Endothelial cell (in vitro differentiated cells): Measurements from ENCODE around the gene METTL22. TPM values are rescaled to one million over a fixed set of nuclear protein-coding genes. Genes with fewer than 3 reads are reported as not detected.

ENCODE experiments used
- DNase-seq: peaks from one replicate; pipeline ENCODE4 v3.0.0; 2021; ENCODE audit warnings: low spot score
- H3K27ac Mint-ChIP-seq: one replicate; pipeline ENCODE4 v1.8.0; 2021; ENCODE audit warnings: mixed read lengths, inconsistent platforms; ENCODE audit not compliant: unreplicated experiment
- H3K27me3 Mint-ChIP-seq: one replicate; pipeline ENCODE4 v1.8.0; 2021; ENCODE audit warnings: mild to moderate bottlenecking, moderate library complexity, mixed read lengths, inconsistent platforms; ENCODE audit not compliant: unreplicated experiment
- H3K36me3 Mint-ChIP-seq: one replicate; pipeline ENCODE4 v1.8.0; 2021; ENCODE audit warnings: mild to moderate bottlenecking, low read depth, mixed read lengths, inconsistent platforms; ENCODE audit not compliant: unreplicated experiment
- H3K4me1 Mint-ChIP-seq: one replicate; pipeline ENCODE4 v1.8.0; 2021; ENCODE audit warnings: mild to moderate bottlenecking, mixed read lengths, inconsistent platforms; ENCODE audit not compliant: unreplicated experiment
- H3K4me3 Mint-ChIP-seq: one replicate; pipeline ENCODE4 v1.8.0; 2021; ENCODE audit warnings: mild to moderate bottlenecking, mixed read lengths, inconsistent platforms; ENCODE audit not compliant: unreplicated experiment
- H3K9me3 Mint-ChIP-seq: one replicate; pipeline ENCODE4 v1.8.0; 2021; ENCODE audit warnings: mixed read lengths, inconsistent platforms; ENCODE audit not compliant: unreplicated experiment
- total RNA-seq: library from RNA; stranded (reverse); fragmentation: NEBNext Ultra II Directional; extraction: Animal tissue kit (Norgen Biotek cat#: 25700); gene quantifications from one replicate; pipeline ENCODE4 v1.2.1, GENCODE V29; 2021; ENCODE audit not compliant: unreplicated experiment
- TF ChIP-seq, protein P1 (sequence below): fragments of 200-600 bp; sonication (generic); IDR thresholded peaks from one replicate; pipeline ENCODE4 v1.5.0; 2021; ENCODE audit warnings: antibody characterized with exemption; ENCODE audit not compliant: unreplicated experiment

The METTL22 gene
- total RNA-seq, 1 donor from 2014 or later: 39.6 TPM

GRCh38 chr16:8576141-8577004, 45.1 kb upstream of the METTL22 start:
- no peak for DNase-seq
- Mint-ChIP-seq H3K27ac (no peak overlapping the region), H3K4me3 (no peak overlapping the region), H3K36me3 (no peaks in the 10 kb centered on the region), H3K9me3 (no peaks in the 10 kb centered on the region), H3K27me3 (peaks cover 1% of the 10 kb centered on the region), H3K4me1 (peaks cover 14% of the 10 kb centered on the region)
- TF ChIP-seq, protein P1, sequence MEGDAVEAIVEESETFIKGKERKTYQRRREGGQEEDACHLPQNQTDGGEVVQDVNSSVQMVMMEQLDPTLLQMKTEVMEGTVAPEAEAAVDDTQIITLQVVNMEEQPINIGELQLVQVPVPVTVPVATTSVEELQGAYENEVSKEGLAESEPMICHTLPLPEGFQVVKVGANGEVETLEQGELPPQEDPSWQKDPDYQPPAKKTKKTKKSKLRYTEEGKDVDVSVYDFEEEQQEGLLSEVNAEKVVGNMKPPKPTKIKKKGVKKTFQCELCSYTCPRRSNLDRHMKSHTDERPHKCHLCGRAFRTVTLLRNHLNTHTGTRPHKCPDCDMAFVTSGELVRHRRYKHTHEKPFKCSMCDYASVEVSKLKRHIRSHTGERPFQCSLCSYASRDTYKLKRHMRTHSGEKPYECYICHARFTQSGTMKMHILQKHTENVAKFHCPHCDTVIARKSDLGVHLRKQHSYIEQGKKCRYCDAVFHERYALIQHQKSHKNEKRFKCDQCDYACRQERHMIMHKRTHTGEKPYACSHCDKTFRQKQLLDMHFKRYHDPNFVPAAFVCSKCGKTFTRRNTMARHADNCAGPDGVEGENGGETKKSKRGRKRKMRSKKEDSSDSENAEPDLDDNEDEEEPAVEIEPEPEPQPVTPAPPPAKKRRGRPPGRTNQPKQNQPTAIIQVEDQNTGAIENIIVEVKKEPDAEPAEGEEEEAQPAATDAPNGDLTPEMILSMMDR: no peak

DNA sequence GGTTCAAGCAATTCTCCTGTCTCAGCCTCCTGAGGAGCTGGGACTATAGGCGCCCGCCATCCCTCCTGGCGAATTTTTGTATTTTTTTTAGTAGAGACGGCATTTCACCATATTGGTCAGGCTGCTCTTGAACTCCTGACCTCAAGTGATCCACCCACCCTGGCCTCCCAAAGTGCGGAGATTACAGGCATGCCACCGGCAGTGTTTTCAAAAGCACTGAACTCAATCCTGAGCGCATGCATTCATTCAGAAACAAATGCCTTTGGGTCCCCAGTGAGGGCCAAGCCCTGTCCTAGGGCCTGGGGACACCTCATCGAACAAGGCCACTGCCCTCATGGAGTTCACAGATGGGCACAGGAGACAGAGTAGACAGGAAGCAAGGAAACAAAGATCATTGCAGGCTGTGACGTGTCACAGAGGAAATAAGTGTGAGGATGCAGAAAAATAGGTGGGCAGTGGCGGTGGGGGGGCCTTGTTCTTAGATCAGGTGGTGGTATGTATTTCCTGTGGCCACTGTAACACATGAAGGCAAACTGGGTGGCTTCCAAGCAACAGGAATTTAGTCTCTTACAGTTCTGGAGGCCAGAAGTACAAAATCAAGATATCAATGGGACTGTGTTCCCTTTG, 43.7 kb upstream of the METTL22 start:
- TF ChIP-seq, protein P1: no peak
- no peak overlapping the region for H3K27ac Mint-ChIP-seq

GRCh38 chr16:8579559-8579958, 41.9 kb upstream of the METTL22 start:
- Mint-ChIP-seq H3K36me3 (no peaks in the 10 kb centered on the region), H3K4me3 (no peak overlapping the region), H3K27ac (no peak overlapping the region), H3K27me3 (peaks cover 3% of the 10 kb centered on the region), H3K9me3 (no peaks in the 10 kb centered on the region), H3K4me1 (peaks cover 11% of the 10 kb centered on the region)
- DNase-seq: no peak
- TF ChIP-seq, protein P1: no peak

More for the DNA sequence above, 43.7 kb upstream of the METTL22 start:
- no peak for DNase-seq
- H3K9me3 Mint-ChIP-seq: no peaks in the 10 kb centered on the region
- no peak overlapping the region for H3K4me3 Mint-ChIP-seq
- H3K36me3 Mint-ChIP-seq: no peaks in the 10 kb centered on the region
- H3K27me3 Mint-ChIP-seq: peaks cover 4% of the 10 kb centered on the region
- H3K4me1 Mint-ChIP-seq: peaks cover 11% of the 10 kb centered on the region

DNA sequence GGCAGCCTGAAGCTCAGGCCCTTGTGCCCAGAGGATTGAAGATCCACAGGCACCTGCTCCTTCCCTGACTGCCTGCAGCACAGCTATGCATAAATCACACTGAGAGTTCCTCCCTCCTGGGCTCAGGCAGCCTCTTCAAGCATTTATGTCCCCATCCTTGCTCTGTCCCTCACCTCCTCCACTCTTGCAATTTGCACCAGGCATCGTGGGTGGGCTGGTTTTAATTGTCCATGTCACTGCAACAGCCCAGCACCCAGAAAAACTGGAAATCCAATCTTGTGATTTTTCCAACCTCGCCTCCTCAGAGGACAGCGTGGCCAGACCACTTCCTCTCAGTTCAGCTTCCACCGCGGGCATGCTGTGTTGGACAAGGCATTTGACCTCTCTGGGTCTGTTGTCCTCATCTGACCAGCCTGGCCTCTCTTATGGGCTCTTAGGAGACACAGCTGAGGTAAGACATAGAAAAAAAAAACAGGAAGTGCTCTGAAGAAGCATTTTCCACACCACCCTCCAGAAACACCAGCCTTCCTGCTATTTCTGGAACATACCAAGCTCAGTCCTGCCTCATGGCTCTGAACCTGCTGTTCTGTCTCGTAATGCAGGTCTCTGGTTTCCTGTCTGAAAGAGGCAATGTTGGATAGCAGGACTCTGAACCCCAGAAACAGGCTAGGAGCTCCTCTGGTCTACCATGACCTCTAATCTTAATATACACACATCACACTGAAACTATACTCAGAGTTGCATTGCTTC, 39.5 kb upstream of the METTL22 start:
- Mint-ChIP-seq H3K4me3 (no peak overlapping the region), H3K4me1 (peaks cover 8% of the 10 kb centered on the region), H3K27me3 (peaks cover 3% of the 10 kb centered on the region), H3K36me3 (no peaks in the 10 kb centered on the region), H3K27ac (no peak overlapping the region), H3K9me3 (no peaks in the 10 kb centered on the region)
- TF ChIP-seq, protein P1: no peak
- no peak for DNase-seq
